Measurements from ENCODE around the gene SARNP. TPM values are rescaled to one million over a fixed set of nuclear protein-coding genes. Genes with fewer than 3 reads are reported as not detected.
"Not testable (repeated sequence)": the region's sequence is repeated elsewhere in the genome, so short reads cannot be mapped to it uniquely, and the experiment has no call there.

Gene SARNP
- total RNA-seq, 4 donors from 2014 or later: 46.5 to 66.2 (median 62.8) TPM

DNA sequence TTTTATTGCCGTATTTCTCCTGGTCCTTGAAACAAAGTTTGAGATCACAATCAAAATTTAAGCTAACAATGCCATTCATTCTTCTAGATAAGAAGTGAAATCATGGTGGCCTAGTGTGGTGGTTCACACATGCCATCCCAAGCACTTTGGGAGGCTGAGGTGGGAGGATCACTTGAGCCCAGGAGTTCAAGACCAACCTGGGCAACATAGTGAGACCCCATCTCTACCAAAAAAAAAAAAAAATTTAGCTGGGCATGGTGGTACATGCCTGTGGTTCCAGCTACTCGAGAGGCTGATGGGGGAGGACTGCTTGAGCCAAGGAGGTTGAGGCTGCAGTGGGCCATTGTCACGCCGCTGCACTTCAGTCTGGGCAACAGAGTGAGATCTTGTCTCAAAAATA lies 50.4 kb downstream of the SARNP start:
- Histone ChIP-seq H3K27ac (no peak overlapping the region), H3K4me3 (no peak overlapping the region), H3K9me3 (no peaks in the 10 kb centered on the region), H3K4me1 (peaks cover 3 to 9% of the 10 kb centered on the region in 2 donors), H3K27me3 (no peaks in the 10 kb centered on the region), H3K36me3 (peaks cover 0 to 6% of the 10 kb centered on the region in 2 donors)
- intact Hi-C loops (cut with DNase I; ENCODE audit: low total_unique reads): no loop called here
- in situ Hi-C loops (cut with MboI; ENCODE audit: low sequenced_read_pairs in 4 of 4): no loop called here
- ATAC-seq: no peak
- DNase-seq: no peak
- TF ChIP-seq, protein P1, sequence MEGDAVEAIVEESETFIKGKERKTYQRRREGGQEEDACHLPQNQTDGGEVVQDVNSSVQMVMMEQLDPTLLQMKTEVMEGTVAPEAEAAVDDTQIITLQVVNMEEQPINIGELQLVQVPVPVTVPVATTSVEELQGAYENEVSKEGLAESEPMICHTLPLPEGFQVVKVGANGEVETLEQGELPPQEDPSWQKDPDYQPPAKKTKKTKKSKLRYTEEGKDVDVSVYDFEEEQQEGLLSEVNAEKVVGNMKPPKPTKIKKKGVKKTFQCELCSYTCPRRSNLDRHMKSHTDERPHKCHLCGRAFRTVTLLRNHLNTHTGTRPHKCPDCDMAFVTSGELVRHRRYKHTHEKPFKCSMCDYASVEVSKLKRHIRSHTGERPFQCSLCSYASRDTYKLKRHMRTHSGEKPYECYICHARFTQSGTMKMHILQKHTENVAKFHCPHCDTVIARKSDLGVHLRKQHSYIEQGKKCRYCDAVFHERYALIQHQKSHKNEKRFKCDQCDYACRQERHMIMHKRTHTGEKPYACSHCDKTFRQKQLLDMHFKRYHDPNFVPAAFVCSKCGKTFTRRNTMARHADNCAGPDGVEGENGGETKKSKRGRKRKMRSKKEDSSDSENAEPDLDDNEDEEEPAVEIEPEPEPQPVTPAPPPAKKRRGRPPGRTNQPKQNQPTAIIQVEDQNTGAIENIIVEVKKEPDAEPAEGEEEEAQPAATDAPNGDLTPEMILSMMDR (IDR thresholded peaks at IDR 0.05 in 4 of 5, conservative IDR thresholded peaks at IDR 0.05 in 1 of 5): no peak

DNA sequence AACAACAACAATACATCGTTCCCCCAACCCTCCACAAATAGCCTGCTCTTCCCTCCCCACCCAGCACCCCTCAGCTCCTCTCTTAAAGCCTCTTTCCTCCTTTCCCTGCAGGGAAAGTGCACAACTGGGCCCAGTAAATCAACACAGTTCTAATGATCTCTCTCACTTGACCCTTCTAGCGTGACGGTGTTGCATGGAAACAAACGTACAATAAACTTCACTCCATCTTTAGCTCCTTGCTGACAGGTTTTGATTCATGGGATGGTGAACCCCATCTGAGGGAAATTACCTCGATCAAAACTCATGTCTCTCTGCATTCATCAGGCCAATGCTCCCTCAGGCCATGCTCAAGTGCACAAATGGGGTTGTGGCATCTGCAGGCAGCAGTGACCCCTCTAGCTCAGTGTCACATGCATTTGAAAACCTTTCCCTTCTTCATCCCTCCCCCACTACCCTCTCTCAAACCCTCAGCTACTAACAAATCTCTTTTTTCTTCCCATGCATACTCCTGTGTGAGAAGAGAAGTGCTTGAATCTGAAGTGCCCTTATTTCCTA lies 51.7 kb downstream of the SARNP start:
- no peaks in the 10 kb centered on the region for H3K4me1 ChIP-seq
- no peaks in the 10 kb centered on the region for H3K27me3 ChIP-seq
- no peak for DNase-seq
- H3K27ac ChIP-seq: no peak overlapping the region
- intact Hi-C loops (cut with DNase I; ENCODE audit: low total_unique reads) (no loop called here), in situ Hi-C loops (cut with MboI; ENCODE audit: low sequenced_read_pairs in 4 of 4) (no loop called here)
- H3K4me3 ChIP-seq: no peak overlapping the region
- H3K9me3 ChIP-seq: no peaks in the 10 kb centered on the region
- TF ChIP-seq, protein P1 (IDR thresholded peaks at IDR 0.05 in 4 of 5, conservative IDR thresholded peaks at IDR 0.05 in 1 of 5): no peak
- no peak for TF ChIP-seq POLR2A (IDR thresholded peaks at IDR 0.05)
- H3K36me3 ChIP-seq: peaks cover 0 to 6% of the 10 kb centered on the region in 2 donors
- ATAC-seq: no peak

DNA sequence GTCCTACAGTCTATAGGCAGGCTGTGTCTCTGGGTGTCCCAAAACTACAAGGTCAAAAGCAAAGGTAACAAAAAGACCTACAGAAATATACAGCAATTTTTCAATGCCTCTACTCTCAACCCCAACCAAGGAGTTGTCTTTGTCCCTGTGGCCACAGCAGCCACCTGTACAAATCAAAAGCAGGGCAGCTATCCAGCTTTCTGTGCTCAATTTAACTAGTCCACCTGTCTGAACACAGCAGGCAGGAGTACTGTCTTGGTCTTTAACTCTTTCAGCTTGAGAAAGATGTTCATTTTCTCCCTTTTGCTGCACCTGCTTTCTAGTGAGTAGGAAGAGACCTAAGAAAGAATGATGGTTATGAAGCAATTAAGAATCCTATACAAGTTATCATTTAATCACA lies 54.9 kb downstream of the SARNP start:
- no peak overlapping the region for H3K27ac ChIP-seq
- intact Hi-C loops (cut with DNase I; ENCODE audit: low total_unique reads) (no loop called here), in situ Hi-C loops (cut with MboI; ENCODE audit: low sequenced_read_pairs in 4 of 4) (no loop called here)
- no peaks in the 10 kb centered on the region for H3K27me3 ChIP-seq
- no peak overlapping the region for H3K4me3 ChIP-seq
- ATAC-seq (no peak), DNase-seq (no peak)
- TF ChIP-seq, protein P1 (IDR thresholded peaks at IDR 0.05 in 4 of 5, conservative IDR thresholded peaks at IDR 0.05 in 1 of 5): no peak
- no peak for TF ChIP-seq POLR2A (IDR thresholded peaks at IDR 0.05)
- no peaks in the 10 kb centered on the region for H3K4me1 ChIP-seq
- no peaks in the 10 kb centered on the region for H3K9me3 ChIP-seq
- H3K36me3 ChIP-seq: peaks cover 0 to 34% of the 10 kb centered on the region in 2 donors

DNA sequence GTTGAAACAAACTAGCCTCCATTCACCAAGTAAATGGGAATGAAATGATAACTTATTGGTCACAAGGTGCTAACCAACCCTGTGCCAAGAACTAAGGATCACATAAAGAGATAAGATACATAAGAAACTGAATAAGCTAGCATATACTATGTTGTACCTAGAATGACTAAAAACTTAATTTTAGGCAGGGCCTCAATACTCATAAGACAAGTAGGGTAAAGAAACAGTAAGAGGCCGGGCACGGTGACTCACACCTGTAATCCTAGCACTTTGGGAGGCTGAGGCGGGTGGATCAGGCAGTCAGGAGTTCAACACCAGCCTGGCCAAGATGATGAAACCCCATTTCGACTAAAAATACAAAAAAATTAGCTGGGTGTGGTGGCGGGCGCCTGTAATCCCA lies 56.9 kb downstream of the SARNP start:
- Histone ChIP-seq H3K27ac (no peak overlapping the region), H3K27me3 (no peaks in the 10 kb centered on the region), H3K36me3 (peaks cover 2 to 48% of the 10 kb centered on the region in 2 donors), H3K9me3 (no peaks in the 10 kb centered on the region), H3K4me1 (no peaks in the 10 kb centered on the region), H3K4me3 (no peak overlapping the region)
- ATAC-seq: no peak
- in situ Hi-C loops (cut with MboI; ENCODE audit: low sequenced_read_pairs in 4 of 4) (no loop called here), intact Hi-C loops (cut with DNase I; ENCODE audit: low total_unique reads) (no loop called here)
- TF ChIP-seq, protein P1 (IDR thresholded peaks at IDR 0.05 in 4 of 5, conservative IDR thresholded peaks at IDR 0.05 in 1 of 5): no peak
- TF ChIP-seq POLR2A (IDR thresholded peaks at IDR 0.05): no peak
- no peak for DNase-seq

DNA sequence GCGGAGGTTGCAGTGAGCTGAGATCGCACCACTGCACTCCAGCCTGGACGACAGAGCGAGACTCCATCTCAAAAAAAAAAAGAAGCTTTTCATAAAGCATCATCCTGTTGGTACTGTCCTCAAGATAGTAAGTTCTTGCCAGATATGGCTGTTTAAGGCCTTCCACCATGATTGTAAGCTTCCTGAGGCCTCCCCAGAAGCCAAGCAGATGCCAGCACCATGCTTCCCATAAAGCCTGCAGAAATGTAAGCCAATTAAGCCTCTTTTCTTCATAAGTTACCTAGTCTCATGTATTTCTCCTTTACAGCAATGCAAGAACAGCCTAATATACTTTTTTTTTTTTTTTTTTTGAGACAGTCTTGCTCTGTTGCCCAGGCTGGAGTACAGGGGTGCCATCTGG lies 58.9 kb downstream of the SARNP start:
- ATAC-seq; in situ Hi-C loops (cut with MboI; ENCODE audit: low sequenced_read_pairs in 4 of 4); H3K27me3 ChIP-seq; intact Hi-C loops (cut with DNase I; ENCODE audit: low total_unique reads); H3K9me3 ChIP-seq; H3K4me3 ChIP-seq; H3K27ac ChIP-seq; DNase-seq; H3K4me1 ChIP-seq: not testable (repeated sequence)
- peaks cover 2 to 57% of the 10 kb centered on the region in 2 donors for H3K36me3 ChIP-seq

Data from gastrocnemius medialis (tissue), 4 donors.